ENCODE results near the gene ANXA6.

ANXA6 gene

DNA sequence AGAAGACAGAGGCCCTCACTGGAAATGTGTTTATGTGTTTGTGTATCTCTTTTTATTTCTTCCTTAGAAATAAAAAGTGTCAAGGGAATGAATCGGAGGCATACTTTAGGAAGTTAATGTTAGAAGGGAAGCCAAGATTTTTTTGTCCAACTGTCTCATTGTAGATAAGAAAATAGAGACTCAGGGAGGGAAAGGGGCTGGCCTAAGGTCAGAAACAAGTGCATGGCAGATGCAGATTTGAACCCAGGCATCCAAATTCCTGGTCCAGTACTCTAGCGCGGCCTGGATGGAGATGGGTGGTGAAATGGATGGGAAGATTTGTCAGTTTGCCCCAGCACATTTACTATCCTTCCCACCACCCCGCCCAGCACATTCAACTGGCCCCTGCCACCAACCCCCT, 56.9 kb downstream of the ANXA6 start:
- Mint-ChIP-seq H3K4me1 (peaks cover 62% of the 10 kb centered on the region), H3K4me3 (no peak overlapping the region), H3K36me3 (ENCODE audit: low read depth) (peaks cover 41% of the 10 kb centered on the region), H3K27me3 (ENCODE audit: low read depth) (no peaks in the 10 kb centered on the region), H3K27ac (peak overlapping the region in 2 of 3 experiments; percentile 61 to 89), H3K9me3 (no peaks in the 10 kb centered on the region)
- TF ChIP-seq, protein P1, sequence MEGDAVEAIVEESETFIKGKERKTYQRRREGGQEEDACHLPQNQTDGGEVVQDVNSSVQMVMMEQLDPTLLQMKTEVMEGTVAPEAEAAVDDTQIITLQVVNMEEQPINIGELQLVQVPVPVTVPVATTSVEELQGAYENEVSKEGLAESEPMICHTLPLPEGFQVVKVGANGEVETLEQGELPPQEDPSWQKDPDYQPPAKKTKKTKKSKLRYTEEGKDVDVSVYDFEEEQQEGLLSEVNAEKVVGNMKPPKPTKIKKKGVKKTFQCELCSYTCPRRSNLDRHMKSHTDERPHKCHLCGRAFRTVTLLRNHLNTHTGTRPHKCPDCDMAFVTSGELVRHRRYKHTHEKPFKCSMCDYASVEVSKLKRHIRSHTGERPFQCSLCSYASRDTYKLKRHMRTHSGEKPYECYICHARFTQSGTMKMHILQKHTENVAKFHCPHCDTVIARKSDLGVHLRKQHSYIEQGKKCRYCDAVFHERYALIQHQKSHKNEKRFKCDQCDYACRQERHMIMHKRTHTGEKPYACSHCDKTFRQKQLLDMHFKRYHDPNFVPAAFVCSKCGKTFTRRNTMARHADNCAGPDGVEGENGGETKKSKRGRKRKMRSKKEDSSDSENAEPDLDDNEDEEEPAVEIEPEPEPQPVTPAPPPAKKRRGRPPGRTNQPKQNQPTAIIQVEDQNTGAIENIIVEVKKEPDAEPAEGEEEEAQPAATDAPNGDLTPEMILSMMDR (IDR thresholded peaks at IDR 0.05; ENCODE audit: unreplicated experiment in 3 of 3) = no peak

DNA sequence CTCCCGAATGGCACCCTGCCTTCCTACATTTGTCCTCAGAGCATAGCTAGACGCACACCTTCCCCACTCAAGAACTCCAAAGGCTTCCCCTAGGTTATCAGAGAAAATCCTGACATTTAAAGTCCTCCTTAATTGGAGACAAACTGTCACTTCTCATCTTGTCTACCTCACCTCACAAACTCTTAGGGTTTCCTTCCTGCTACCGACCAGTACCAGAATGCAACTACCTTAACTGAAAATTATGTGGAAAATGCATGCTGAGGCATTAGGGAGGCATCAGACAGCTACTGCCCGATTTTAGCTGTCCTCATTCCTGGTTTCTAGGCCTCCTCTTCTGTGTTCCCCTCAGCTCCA, 58.8 kb downstream of the ANXA6 start:
- Mint-ChIP-seq H3K4me1 (peaks cover 73% of the 10 kb centered on the region), H3K27ac (peak overlapping the region; percentile 2 to 26 (median 12)), H3K36me3 (ENCODE audit: low read depth) (peaks cover 28% of the 10 kb centered on the region), H3K27me3 (ENCODE audit: low read depth) (no peaks in the 10 kb centered on the region), H3K4me3 (no peak overlapping the region), H3K9me3 (no peaks in the 10 kb centered on the region)
- TF ChIP-seq, protein P1 (IDR thresholded peaks at IDR 0.05; ENCODE audit: unreplicated experiment in 3 of 3) = no peak

DNA sequence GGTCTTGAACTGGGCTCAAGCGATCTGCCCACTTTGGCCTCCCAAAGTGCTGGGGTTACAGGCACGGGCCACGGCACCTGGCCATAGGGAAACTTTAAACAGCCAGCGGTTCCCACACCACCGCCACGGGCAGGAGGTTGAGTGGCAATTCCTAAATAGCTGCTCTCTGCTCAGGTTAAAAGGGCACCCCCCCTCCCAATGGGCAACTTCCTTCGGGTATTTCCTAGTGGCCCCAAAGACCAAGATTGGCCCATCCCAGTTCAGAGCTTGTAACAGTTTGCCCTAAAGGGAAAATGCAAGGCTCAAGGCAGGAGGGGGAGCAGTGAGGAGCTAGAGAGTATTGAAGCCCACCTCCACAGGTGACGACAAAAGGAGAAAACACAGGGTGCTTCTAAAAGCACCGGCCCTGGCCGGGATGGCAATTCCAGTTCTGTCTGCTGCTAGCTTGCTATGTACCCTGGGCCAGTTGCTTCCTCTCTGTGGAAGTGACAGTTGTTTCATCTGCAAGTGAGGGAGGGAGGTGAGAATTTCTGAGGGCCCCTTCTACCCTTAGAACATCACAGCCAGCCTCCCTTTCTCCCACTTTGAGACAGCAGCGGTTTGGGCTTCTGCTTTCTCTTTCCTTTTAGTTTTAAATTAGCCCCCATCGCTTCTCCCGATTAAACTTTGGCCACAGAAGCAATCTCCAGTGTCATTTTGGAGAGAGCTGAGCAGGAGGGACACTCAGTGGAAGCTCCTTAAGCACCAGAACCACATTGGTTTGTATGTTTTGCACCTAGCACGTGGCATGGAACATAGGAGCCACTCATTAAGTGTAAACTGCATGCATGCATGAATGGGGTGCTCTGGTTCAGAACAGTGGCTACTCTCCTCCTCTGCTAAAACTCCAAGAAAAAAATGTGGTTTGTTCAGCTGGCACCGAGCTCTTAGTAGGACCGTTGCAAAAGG, 59.5 kb downstream of the ANXA6 start:
- Mint-ChIP-seq H3K9me3 (no peaks in the 10 kb centered on the region), H3K27ac (peak overlapping the region; percentile 2 to 41 (median 26)), H3K36me3 (ENCODE audit: low read depth) (peaks cover 23% of the 10 kb centered on the region), H3K4me3 (no peak overlapping the region), H3K4me1 (peaks cover 75% of the 10 kb centered on the region), H3K27me3 (ENCODE audit: low read depth) (no peaks in the 10 kb centered on the region)
- TF ChIP-seq, protein P1 (IDR thresholded peaks at IDR 0.05; ENCODE audit: unreplicated experiment in 3 of 3) = no peak

DNA sequence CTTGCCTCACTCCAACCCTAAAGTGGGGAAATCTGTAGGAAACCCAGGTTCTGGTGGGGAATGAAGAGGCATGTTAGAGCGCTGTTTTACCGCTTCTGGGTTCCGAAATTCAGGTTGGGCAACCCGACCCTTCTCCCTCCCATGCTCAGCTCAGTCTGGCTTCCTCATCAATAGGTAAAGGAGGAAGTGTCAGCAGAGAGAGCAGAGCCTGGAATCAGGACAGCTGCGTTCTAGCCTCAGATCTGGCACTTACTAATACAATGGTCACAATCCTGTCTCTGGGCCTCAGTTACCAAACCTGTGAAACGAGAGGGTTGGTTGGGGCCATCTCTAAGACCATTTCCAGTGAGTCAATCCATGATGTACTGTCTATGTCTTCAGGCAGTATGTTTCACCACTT, 60.5 kb downstream of the ANXA6 start:
- Mint-ChIP-seq H3K4me1 (peaks cover 81% of the 10 kb centered on the region), H3K36me3 (ENCODE audit: low read depth) (peaks cover 22% of the 10 kb centered on the region), H3K27me3 (ENCODE audit: low read depth) (no peaks in the 10 kb centered on the region), H3K27ac (peak overlapping the region in 1 of 3 experiments; percentile 57), H3K9me3 (no peaks in the 10 kb centered on the region), H3K4me3 (no peak overlapping the region)
- TF ChIP-seq, protein P1 (IDR thresholded peaks at IDR 0.05; ENCODE audit: unreplicated experiment in 3 of 3) = no peak

DNA sequence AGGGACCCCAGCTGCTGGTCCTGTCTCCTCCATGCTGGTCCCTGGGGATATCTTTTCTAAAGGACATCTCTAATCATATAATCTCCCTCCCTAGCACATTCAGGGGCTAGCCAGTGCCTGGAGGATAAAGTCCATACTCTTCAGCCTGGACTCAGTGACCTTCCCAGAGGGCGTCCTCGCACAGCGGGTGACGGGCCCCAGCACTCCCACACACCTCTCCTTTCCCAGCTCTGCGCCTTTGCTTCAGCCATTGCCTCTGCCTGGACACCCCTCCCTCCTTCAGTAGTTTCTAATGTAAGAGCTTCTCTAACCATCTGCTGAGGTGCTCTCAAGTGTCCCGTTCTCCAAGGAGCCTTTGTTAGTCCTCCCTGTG, 61.6 kb downstream of the ANXA6 start:
- H3K9me3 Mint-ChIP-seq = no peaks in the 10 kb centered on the region
- H3K27ac Mint-ChIP-seq = peak overlapping the region; percentile 57 to 93 (median 73)
- peaks cover 14% of the 10 kb centered on the region for H3K36me3 Mint-ChIP-seq (ENCODE audit: low read depth)
- H3K4me1 Mint-ChIP-seq = peaks cover 81% of the 10 kb centered on the region
- H3K4me3 Mint-ChIP-seq = peak overlapping the region in 2 of 3 experiments; percentile 6 to 60
- H3K27me3 Mint-ChIP-seq (ENCODE audit: low read depth) = no peaks in the 10 kb centered on the region
- TF ChIP-seq, protein P1 (IDR thresholded peaks at IDR 0.05; ENCODE audit: unreplicated experiment in 3 of 3) = no peak

Measured in nephron (organoid).